HG03045 (cell line): Measurements from ENCODE around the gene RBMS1.

Source experiments
- ATAC-seq: cut with Tn5 transposase; IDR thresholded peaks from one replicate; pipeline ENCODE4 v1.9.1; 2021; ENCODE audit warnings: mild to moderate bottlenecking, moderate library complexity; ENCODE audit not compliant: unreplicated experiment

RBMS1 gene

GRCh38 chr2:160238392-160238791, 255.2 kb downstream of the RBMS1 start:
- ATAC-seq: no peak

- no peak for ATAC-seq
Observed at GRCh38 chr2:160232905-160233475, 260.6 kb downstream of the RBMS1 start.

GRCh38 chr2:160229591-160229990, 264.0 kb downstream of the RBMS1 start:
- no peak for ATAC-seq

- ATAC-seq: no peak
Observed at GRCh38 chr2:160228141-160228917, 265.3 kb downstream of the RBMS1 start.

GRCh38 chr2:160227293-160227915, 266.2 kb downstream of the RBMS1 start:
- ATAC-seq: no peak

GRCh38 chr2:160226367-160226766, 267.2 kb downstream of the RBMS1 start:
- ATAC-seq: no peak

GRCh38 chr2:160225722-160226121, 267.9 kb downstream of the RBMS1 start:
- ATAC-seq: no peak

GRCh38 chr2:160224507-160224906, 269.1 kb downstream of the RBMS1 start:
- peak; percentile 16 for ATAC-seq

- peak; percentile 96 for ATAC-seq
Observed at GRCh38 chr2:160224060-160224459, 269.5 kb downstream of the RBMS1 start.

- ATAC-seq: no peak
Observed at GRCh38 chr2:160223560-160223959, 270.0 kb downstream of the RBMS1 start.

GRCh38 chr2:160222546-160223283, 270.9 kb downstream of the RBMS1 start:
- ATAC-seq: no peak
